ENCODE measurements around the gene RELL2.

RELL2 gene

DNA sequence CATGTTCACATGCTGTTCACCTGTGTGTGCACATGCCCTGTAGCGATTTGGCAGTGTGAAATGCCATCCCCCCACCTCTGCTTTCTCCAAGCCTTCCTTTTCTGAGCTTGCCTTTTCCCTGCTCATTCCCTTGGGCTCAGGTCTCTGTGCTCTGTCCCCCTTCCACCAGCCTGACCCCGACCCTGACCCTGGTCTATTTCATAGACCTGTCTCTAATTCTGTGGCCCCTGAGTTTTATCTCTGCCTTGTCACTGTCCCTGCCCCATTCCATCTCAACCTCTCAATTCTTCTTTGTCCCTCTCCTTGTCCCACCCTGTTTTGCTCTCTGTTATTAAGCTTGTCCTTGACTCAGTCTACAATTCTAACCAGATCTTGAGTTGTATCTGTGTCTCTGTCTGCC is 44.5 kb downstream of the RELL2 start:
- no peak for DNase-seq

DNA sequence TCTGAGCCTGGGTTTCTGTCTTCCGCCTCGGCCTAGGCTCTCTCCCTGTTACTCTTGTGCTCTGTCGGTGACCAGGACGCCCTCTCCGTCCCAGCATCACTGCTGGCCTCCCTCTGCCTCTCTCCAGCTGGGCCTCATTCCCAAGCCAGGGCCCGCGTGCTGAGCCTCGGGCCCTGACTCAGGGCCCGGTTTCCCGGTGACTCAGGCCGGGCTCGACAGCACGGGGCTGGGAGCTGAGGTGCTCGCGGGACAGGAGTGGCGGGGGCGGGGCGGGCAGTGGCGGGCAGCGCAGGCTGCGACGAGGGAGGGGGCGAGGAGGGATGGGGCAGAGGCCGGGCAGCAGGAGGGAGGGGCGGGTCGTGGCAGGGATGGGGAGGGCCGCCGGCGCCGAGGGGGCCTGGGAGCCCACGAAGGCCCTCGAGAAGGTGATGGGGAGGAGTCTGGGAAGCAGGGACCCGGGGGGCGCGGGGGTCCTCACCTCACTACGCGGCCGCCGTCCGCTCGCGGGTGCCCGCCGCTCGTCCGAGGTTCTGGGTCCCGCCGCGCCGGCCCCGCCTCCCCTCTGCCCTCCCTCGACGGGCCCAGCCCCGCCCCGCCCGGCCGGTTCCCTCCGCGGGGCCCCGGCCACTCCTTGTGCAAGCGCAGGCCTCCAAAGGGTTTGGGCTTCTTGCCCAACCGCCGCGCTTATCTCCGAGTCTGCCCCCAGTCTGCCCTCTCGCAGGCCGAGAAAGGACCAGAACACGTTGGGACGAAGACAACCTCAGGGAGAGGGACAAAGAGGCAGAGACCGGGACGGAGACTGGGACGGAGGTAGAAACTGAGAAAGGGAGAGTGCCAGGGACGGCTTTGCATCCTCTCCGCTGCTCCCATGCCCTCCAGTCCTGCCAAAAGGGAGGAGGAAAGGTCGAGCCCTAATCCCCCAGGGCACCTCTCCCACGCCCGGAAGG is 45.2 kb downstream of the RELL2 start, which contains the start of gene ARAP3:
TSS of gene ARAP3 (minus strand) at position 536 of the 947 bp plus-strand sequence. CDS start 1,744 bp downstream, outside the sequence.
- no peak for DNase-seq

DNA sequence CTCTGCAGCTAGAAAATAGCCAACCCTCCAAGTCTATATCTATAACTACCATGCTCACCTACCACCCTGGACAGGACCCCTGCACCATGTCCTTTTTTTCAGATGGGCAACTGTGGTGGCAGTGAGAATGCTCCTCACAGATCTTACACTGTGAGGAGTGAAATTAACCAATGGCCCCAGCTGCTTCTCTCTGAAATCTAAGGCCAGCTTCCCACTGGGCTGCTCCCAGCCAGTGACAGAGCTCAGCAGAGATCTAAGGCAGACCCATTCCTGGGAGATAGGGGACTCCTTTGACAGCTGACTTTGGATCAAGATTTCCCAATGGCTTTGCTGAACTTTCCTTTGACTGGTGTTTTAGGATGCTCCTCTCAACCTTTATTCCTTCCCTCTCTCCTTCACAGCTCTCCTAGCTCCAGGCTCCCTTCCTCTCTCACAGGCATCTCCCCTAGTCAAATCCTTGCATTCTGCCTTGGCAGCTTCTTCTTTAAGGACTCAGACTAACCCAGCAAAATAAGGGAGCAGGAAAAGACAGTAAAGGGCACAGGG is 46.9 kb downstream of the RELL2 start:
- DNase-seq, result no peak

DNA sequence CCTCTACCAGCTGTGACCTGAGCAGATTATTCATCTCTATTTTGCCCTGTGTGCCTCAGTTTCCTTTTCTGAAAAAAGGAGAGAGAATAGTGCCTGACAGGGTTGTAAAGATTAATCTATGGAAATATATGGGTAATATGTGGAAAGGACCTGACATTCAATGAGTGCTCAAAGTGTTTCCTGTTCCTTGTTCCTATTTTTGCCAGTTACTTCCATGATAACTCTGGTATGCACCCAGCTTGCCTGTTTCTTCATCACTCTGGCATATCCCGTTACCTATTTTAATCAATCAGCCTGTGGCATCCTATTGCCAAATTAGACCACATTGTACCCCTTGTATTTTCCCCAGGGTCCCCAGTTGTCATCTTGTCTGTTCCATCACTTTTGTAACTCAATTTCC is 48.8 kb downstream of the RELL2 start:
- no peak for DNase-seq

DNA sequence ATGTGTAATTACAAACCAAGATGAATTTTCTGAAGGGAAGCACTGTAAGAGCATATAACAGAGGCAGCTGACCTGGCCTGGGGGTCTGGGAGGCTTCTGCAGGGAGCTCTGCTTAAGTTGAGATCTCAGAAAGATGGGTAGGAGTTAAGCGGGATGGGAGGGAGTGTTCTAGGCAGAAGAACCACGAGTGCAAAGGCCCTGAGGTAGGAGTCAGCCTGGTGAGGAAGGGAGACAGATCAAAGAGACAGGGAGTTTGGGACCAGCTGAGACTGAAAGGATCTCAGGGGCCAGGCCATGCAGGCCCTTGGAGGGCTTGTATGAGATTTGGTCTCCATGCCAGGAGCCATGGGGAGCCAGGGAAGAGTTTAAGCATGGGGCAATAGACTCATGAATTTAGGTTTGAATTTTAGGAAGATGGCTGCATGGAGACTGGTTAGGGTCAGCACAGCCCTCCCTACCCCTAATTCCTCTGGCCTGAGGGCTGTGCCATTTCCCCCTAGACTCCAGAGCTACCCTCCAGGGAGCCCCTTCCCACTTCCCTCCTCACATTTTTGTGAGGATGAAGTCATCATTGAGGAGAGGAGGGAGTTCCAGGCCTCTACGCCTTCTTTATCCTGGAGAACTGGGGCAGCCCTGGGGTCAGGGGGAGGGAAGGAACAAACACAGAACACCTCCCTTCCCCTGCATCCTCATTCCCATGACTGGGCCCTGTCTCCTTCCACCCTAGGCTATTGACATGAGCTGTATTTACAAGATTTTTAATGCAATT is 50.0 kb downstream of the RELL2 start:
- DNase-seq, result no peak

Measured in NCI-H1694 (cell line).